Measurements from ENCODE around the gene PKP2. TPM values are rescaled to one million over a fixed set of nuclear protein-coding genes. Genes with fewer than 3 reads are reported as not detected.
"Not testable (repeated sequence)": the region's sequence is repeated elsewhere in the genome, so short reads cannot be mapped to it uniquely, and the experiment has no call there.

Gene PKP2
- total RNA-seq, 2 experiments from 2014 or later = 0.22 to 0.26 TPM

DNA sequence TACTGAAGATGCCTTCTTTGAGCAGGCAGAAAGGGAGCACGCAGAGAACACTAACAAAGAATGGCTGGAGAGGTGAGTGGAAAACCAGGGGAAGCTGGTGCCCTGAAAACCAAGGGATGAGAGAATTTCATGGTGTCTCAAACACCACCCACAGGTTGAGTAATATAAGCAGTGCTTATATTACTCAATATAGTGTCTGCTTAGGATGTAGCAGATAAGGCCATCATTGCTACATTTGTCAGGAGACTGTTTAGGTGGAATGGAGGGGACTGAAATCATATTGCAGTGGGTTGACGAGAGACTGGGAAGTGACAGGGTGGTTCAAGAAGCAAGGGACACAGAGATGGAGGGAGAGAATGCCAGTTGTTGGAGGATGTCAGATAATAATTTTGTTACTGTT is 20.6 kb downstream of the PKP2 start:
- DNase-seq = no peak
- no peak overlapping the region for H3K27ac Mint-ChIP-seq
- H3K4me1 Mint-ChIP-seq (ENCODE audit: low read depth) = no peaks in the 10 kb centered on the region
- CTCF ChIA-PET = no interaction called here
- peaks cover 7% of the 10 kb centered on the region for H3K27me3 Mint-ChIP-seq (ENCODE audit: low read depth)
- H3K4me3 Mint-ChIP-seq = no peak overlapping the region
- intact Hi-C loops (cut with micrococcal nuclease) = no loop called here
- H3K36me3 Mint-ChIP-seq (ENCODE audit: low read depth) = no peaks in the 10 kb centered on the region
- no peaks in the 10 kb centered on the region for H3K9me3 Mint-ChIP-seq

DNA sequence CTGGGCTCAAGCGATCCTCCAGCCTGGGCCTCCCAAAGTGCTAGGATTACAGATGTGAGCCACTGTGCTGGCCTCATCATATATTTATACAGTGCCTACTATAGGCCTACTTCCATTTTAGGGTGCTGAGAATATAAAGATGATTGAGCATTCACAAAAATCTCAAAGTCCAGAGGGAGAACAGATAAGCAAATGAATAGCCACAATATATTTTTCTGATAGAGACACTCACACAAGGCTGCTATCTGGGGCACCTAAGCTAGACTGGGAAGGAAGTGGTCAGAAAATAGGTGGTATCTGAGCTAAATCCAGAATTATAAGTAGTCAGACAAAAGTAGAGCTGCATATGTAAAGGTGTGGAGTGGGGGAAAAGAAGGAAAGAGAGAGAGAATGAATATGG is 21.6 kb downstream of the PKP2 start:
- DNase-seq = no peak
- Mint-ChIP-seq H3K36me3 (ENCODE audit: low read depth) (no peaks in the 10 kb centered on the region), H3K27me3 (ENCODE audit: low read depth) (peaks cover 7% of the 10 kb centered on the region), H3K27ac (no peak overlapping the region), H3K9me3 (no peaks in the 10 kb centered on the region), H3K4me3 (no peak overlapping the region), H3K4me1 (ENCODE audit: low read depth) (no peaks in the 10 kb centered on the region)
- intact Hi-C loops (cut with micrococcal nuclease) = no loop called here
- CTCF ChIA-PET = no interaction called here

DNA sequence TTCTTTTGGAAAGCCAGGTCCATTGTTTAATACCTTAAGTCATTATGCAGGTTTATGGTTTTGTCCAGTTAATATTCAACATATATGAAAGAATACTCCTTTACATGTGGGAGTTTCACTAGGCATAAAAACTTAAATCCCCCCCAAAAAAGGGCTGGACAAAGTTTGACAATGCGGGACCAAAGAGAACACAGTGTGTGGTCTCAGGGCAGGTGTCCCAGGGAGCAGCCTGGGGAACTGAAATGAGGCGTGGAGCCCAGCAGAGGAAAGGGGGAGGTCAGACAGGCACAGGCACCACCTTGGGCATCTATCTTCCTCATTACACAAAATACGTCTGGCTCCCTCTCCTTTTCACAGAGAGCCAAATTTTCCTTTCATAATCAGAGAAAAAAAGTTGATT is 22.5 kb downstream of the PKP2 start:
- intact Hi-C loops (cut with micrococcal nuclease) = no loop called here

DNA sequence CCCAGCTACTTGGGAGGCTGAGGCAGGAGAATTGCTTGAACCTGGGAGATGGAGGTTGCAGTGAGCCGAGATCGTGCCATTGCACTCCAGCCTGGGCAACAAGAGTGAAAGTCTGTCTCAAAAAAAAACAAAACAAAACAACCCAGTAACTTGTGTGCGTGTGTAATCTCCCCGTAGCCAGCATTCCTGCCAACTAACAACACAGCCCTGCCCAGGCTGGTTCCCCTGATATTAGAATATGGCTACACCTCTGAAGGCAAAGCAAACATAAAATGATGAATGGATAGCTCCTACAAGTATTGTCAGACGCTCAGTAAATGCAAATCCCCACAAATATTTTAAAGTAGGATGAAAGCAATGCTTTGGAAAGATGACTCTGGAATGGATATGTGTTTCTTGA is 24.2 kb downstream of the PKP2 start:
- H3K27me3 Mint-ChIP-seq (ENCODE audit: low read depth); H3K4me1 Mint-ChIP-seq (ENCODE audit: low read depth); DNase-seq; H3K27ac Mint-ChIP-seq; H3K4me3 Mint-ChIP-seq; H3K9me3 Mint-ChIP-seq; H3K36me3 Mint-ChIP-seq (ENCODE audit: low read depth); intact Hi-C loops (cut with micrococcal nuclease): not testable (repeated sequence)
- CTCF ChIA-PET = interaction anchor here (0.6 kb wide), 1 partner anchor 117 kb away, joined by 4 read pairs; the partner anchor contains the start of gene YARS2

More for the DNA sequence above, 22.5 kb downstream of the PKP2 start:
- DNase-seq = no peak
- Mint-ChIP-seq H3K4me1 (ENCODE audit: low read depth) (no peaks in the 10 kb centered on the region), H3K9me3 (no peaks in the 10 kb centered on the region), H3K27ac (no peak overlapping the region), H3K27me3 (ENCODE audit: low read depth) (peaks cover 7% of the 10 kb centered on the region), H3K36me3 (ENCODE audit: low read depth) (no peaks in the 10 kb centered on the region), H3K4me3 (no peak overlapping the region)
- CTCF ChIA-PET = no interaction called here

DNA sequence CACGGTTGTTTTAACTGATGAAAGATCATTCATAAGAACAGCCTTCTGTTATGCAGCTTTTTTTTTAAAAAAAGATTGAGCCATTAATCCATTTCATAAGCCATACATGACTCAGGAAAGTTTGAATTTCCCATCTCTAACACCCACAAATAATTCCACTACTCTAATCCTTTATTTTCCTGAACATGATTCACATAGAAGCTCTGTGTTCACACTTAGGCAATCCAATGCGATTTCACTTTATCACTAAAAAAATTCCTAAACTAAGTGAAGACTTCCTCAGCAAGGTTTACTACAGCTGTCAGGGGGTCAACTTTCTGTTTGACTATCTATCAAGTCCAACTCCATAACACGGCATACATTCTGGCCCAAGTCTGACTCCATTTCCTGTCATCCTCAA is 25.9 kb downstream of the PKP2 start:
- intact Hi-C loops (cut with micrococcal nuclease) = no loop called here

DNA sequence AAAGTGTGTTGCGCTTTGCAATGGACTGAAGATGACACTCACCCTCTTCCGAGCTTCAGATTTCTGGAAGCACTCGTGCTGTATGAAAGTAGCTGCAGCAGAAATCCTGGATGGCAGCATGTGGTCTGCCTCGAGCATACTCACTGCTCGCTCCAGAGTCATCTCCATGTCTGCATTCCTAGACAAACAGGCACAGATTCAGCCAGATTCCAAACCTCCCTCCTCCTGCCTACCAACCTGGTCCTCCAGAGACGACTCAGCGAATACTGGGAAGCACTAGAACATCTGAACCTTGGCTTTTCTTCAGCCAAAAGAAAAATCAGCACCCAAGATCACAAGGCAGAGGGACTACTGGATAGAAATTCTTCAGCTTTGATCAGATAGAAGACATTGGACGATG is 27.7 kb downstream of the PKP2 start:
- no peaks in the 10 kb centered on the region for H3K4me1 Mint-ChIP-seq (ENCODE audit: low read depth)
- no peak overlapping the region for H3K4me3 Mint-ChIP-seq
- H3K27ac Mint-ChIP-seq = no peak overlapping the region
- no peak for DNase-seq
- H3K27me3 Mint-ChIP-seq (ENCODE audit: low read depth) = peaks cover 4% of the 10 kb centered on the region
- no peaks in the 10 kb centered on the region for H3K9me3 Mint-ChIP-seq
- intact Hi-C loops (cut with micrococcal nuclease) = no loop called here
- H3K36me3 Mint-ChIP-seq (ENCODE audit: low read depth) = no peaks in the 10 kb centered on the region
- CTCF ChIA-PET = no interaction called here

More for the DNA sequence above, 25.9 kb downstream of the PKP2 start:
- Mint-ChIP-seq H3K9me3 (no peaks in the 10 kb centered on the region), H3K27me3 (ENCODE audit: low read depth) (peaks cover 7% of the 10 kb centered on the region), H3K36me3 (ENCODE audit: low read depth) (no peaks in the 10 kb centered on the region), H3K4me3 (no peak overlapping the region), H3K4me1 (ENCODE audit: low read depth) (no peaks in the 10 kb centered on the region), H3K27ac (no peak overlapping the region)
- CTCF ChIA-PET = no interaction called here
- no peak for DNase-seq

DNA sequence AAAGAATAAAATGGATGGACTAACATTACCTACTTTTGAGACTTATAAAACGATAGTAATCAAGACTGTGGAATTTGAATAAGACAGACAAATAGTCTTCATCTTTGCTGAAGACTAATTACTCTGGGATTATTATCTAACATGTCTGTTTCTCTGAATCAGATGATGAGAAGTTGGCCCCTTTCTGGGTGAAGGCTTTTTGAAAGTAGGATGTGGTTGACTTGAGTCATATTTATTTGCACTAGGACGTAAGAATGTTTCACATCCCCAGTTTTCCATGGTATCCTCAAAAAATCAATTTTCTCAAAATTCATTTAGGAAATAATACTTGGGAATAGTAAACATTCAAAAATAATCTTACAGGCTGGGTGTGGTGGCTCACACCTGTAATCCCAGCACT is 31.8 kb downstream of the PKP2 start:
- DNase-seq = no peak
- Mint-ChIP-seq H3K4me1 (ENCODE audit: low read depth) (no peaks in the 10 kb centered on the region), H3K4me3 (no peak overlapping the region), H3K36me3 (ENCODE audit: low read depth) (no peaks in the 10 kb centered on the region), H3K27ac (no peak overlapping the region), H3K27me3 (ENCODE audit: low read depth) (no peaks in the 10 kb centered on the region), H3K9me3 (no peaks in the 10 kb centered on the region)
- intact Hi-C loops (cut with micrococcal nuclease) = no loop called here
- CTCF ChIA-PET = no interaction called here

DNA sequence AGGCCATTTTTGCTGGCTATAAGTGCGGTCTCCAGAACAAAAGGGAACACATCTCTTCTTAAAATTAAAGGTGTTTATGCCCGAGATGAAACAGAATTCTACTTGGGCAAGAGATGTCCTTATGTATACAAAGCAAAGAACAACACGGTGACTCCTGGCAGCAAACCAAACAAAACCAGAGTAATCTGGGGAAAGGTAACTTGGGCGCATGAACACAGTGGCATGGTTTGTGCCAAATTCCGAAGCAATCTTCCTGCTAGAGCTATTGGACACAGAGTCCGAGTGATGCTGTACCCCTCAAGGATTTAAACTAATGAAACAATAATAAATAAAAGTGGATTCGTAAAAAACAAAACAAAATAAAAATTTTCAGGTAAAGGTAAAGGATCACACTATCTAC is 33.4 kb downstream of the PKP2 start:
- no peaks in the 10 kb centered on the region for H3K27me3 Mint-ChIP-seq (ENCODE audit: low read depth)
- no peaks in the 10 kb centered on the region for H3K9me3 Mint-ChIP-seq
- no peaks in the 10 kb centered on the region for H3K4me1 Mint-ChIP-seq (ENCODE audit: low read depth)
- no peaks in the 10 kb centered on the region for H3K36me3 Mint-ChIP-seq (ENCODE audit: low read depth)
- no peak overlapping the region for H3K27ac Mint-ChIP-seq
- CTCF ChIA-PET = no interaction called here
- H3K4me3 Mint-ChIP-seq = no peak overlapping the region
- DNase-seq = no peak
- intact Hi-C loops (cut with micrococcal nuclease) = no loop called here

DNA sequence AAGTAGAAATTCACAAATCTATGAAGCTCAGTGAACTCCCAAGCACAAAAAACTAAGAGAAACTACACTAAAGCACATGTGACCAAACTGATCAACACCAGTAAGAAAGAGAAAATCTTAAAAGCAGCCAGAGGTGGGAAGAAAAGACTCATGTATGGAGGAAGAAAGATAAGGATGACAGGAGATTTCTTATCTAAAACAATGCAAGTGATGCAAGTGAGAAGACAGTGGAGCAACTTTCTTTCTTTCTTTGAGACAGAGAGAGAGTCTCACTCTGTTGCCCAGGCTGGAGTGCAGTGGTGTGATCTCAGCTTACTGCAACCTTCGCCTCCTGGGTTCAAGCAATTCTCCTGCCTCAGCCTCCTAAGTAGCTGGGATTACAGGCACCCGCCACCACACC is 34.9 kb downstream of the PKP2 start:
- H3K4me3 Mint-ChIP-seq; H3K27ac Mint-ChIP-seq; CTCF ChIA-PET; H3K27me3 Mint-ChIP-seq (ENCODE audit: low read depth); DNase-seq; H3K9me3 Mint-ChIP-seq; H3K36me3 Mint-ChIP-seq (ENCODE audit: low read depth); H3K4me1 Mint-ChIP-seq (ENCODE audit: low read depth); intact Hi-C loops (cut with micrococcal nuclease): not testable (repeated sequence)

DNA sequence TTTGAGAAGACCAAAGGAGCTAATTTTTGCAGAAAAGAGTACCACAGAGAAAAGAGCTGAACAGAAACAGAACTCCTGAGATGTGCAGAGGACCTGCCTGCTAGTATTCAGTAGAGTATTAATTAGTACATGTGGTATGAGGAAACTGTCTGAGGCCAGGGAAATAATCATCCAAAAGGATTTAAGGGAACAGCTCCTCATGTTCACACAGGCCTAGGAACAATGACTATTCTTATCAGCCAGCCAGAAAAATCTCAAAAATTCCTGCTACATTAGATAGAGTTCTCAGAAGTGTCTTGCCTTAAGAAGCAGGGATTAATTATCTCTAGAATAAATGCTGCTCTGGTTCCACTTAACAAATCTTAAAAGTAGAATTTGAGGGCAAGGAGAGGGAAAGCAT is 36.4 kb downstream of the PKP2 start:
- CTCF ChIA-PET = interaction anchor here (0.6 kb wide), 1 partner anchor 1028 kb away, joined by 3 read pairs; no protein-coding TSS in a partner anchor
- H3K4me3 Mint-ChIP-seq = no peak overlapping the region
- no peaks in the 10 kb centered on the region for H3K27me3 Mint-ChIP-seq (ENCODE audit: low read depth)

DNA sequence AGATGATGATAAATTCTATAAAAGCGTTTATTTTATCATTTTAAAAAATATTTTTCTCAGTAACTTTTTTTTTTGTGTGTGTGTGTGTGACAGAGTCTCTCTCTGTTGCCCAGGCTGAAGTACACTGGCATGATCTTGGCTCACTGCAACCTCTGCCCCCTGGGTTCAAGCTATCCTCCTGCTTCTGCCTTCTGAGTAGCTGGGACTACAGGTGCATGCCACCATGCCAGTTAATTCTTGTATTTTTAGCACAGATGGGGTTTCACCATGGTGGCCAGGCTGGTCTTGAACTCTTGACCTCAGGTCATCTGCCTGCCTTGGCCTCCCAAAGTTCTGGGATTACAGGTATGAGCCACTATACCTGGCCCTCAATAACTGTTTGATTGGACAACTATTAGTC is 37.2 kb downstream of the PKP2 start:
- intact Hi-C loops (cut with micrococcal nuclease) = no loop called here
- no peaks in the 10 kb centered on the region for H3K4me1 Mint-ChIP-seq (ENCODE audit: low read depth)
- H3K9me3 Mint-ChIP-seq = no peaks in the 10 kb centered on the region
- no peak overlapping the region for H3K27ac Mint-ChIP-seq
- CTCF ChIA-PET = no interaction called here
- no peak for DNase-seq
- peaks cover 2% of the 10 kb centered on the region for H3K27me3 Mint-ChIP-seq (ENCODE audit: low read depth)
- no peaks in the 10 kb centered on the region for H3K36me3 Mint-ChIP-seq (ENCODE audit: low read depth)
- H3K4me3 Mint-ChIP-seq = no peak overlapping the region

More for the DNA sequence above, 36.4 kb downstream of the PKP2 start:
- H3K4me1 Mint-ChIP-seq (ENCODE audit: low read depth) = no peaks in the 10 kb centered on the region
- intact Hi-C loops (cut with micrococcal nuclease) = no loop called here
- H3K36me3 Mint-ChIP-seq (ENCODE audit: low read depth) = no peaks in the 10 kb centered on the region
- no peak overlapping the region for H3K27ac Mint-ChIP-seq
- no peaks in the 10 kb centered on the region for H3K9me3 Mint-ChIP-seq
- no peak for DNase-seq

DNA sequence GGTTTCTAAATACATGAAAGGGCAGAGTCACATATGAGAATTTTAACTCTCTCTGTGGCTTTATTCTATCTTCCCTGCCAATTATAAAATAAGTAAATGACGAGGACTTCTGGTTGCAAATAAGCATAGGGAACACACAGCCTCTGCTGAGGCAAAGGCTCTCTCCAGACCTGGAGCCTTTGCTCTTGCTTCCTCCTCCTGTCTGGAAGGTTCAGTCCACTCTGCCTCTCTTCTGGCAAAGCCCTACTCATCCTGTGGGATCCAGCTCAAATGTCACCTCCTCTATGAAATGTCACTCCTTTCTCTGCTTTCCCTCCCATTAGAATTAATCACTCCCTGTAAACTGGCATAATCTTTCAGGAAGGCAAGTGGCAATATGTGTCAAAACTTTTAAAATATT is 41.9 kb downstream of the PKP2 start:
- no peaks in the 10 kb centered on the region for H3K4me1 Mint-ChIP-seq (ENCODE audit: low read depth)
- CTCF ChIA-PET = no interaction called here
- intact Hi-C loops (cut with micrococcal nuclease) = no loop called here

DNA sequence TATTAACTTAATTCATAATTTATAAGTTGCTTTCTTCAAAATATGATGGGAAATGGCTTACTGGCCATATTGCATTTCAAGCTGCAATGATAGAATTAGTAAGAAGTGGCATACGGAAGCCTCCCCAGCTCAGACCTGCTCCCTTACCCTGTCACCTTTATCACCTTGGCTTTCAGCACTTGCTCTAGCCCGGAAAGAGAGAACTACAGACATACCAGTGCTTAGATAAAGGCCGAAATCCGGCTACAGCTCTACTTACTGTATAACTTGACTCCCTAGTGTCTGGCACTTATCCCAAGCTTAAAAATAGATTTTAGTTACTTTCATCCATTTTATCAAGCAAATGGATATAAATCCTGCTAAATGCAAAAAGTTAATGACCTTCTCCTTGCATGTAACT is 42.5 kb downstream of the PKP2 start:
- intact Hi-C loops (cut with micrococcal nuclease) = no loop called here
- Mint-ChIP-seq H3K27ac (no peak overlapping the region), H3K4me1 (ENCODE audit: low read depth) (no peaks in the 10 kb centered on the region), H3K27me3 (ENCODE audit: low read depth) (peaks cover 2% of the 10 kb centered on the region), H3K36me3 (ENCODE audit: low read depth) (no peaks in the 10 kb centered on the region), H3K4me3 (no peak overlapping the region), H3K9me3 (no peaks in the 10 kb centered on the region)
- no peak for DNase-seq
- CTCF ChIA-PET = interaction anchor here (0.6 kb wide), 1 partner anchor 398 kb away, joined by 3 read pairs; no protein-coding TSS in a partner anchor

More for the DNA sequence above, 41.9 kb downstream of the PKP2 start:
- Mint-ChIP-seq H3K27me3 (ENCODE audit: low read depth) (peaks cover 2% of the 10 kb centered on the region), H3K9me3 (no peaks in the 10 kb centered on the region), H3K4me3 (no peak overlapping the region), H3K36me3 (ENCODE audit: low read depth) (no peaks in the 10 kb centered on the region), H3K27ac (no peak overlapping the region)
- DNase-seq = no peak

DNA sequence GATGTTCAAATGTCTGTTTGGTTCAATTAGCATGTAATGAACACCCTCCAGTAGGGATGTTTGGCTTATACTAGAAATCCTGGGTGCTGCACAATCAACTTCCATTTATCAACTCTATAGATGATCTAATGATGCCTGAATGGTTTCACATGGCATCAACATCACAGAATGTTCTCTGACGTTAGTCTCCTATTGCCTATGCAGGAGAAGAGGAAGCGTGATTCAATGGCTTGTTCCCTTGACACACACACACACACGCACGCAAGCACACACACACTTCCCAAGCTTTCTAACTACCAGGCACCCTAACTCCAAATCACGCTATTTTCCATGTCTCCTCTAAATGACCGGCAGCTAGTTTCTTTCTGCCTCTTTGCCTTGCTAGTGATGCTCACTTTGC is 49.3 kb downstream of the PKP2 start:
- no peak for DNase-seq
- Mint-ChIP-seq H3K27me3 (ENCODE audit: low read depth) (peaks cover 3% of the 10 kb centered on the region), H3K9me3 (no peaks in the 10 kb centered on the region), H3K27ac (no peak overlapping the region), H3K4me3 (no peak overlapping the region), H3K4me1 (ENCODE audit: low read depth) (no peaks in the 10 kb centered on the region), H3K36me3 (ENCODE audit: low read depth) (no peaks in the 10 kb centered on the region)
- intact Hi-C loops (cut with micrococcal nuclease) = no loop called here
- CTCF ChIA-PET = no interaction called here
